Fibroblast of lung (primary cell): ENCODE measurements around the gene EIF2D.

Source experiments
- EZH2 ChIP-seq: IDR thresholded peaks from 2 replicates; pipeline ENCODE4 v1.5.1; 2012; ENCODE audit warnings: low read length, control low read depth, mild to moderate bottlenecking; ENCODE audit errors: missing control alignments
- TF ChIP-seq, protein P1 (sequence below), 2 donors: IDR thresholded peaks in 1 of 2; conservative IDR thresholded peaks in 1 of 2; 1 replicate in 1 of 2; 2 replicates in 1 of 2; pipeline ENCODE4 v1.5.1; 2011 to 2012; ENCODE audit warnings: low read length in 2 of 2, control low read depth in 1 of 2, inconsistent platforms in 1 of 2, low read depth in 1 of 2, mild to moderate bottlenecking in 1 of 2

GRCh38 chr1:206569556-206569955 lies 42.7 kb downstream of the EIF2D start:
- TF ChIP-seq, protein P1, sequence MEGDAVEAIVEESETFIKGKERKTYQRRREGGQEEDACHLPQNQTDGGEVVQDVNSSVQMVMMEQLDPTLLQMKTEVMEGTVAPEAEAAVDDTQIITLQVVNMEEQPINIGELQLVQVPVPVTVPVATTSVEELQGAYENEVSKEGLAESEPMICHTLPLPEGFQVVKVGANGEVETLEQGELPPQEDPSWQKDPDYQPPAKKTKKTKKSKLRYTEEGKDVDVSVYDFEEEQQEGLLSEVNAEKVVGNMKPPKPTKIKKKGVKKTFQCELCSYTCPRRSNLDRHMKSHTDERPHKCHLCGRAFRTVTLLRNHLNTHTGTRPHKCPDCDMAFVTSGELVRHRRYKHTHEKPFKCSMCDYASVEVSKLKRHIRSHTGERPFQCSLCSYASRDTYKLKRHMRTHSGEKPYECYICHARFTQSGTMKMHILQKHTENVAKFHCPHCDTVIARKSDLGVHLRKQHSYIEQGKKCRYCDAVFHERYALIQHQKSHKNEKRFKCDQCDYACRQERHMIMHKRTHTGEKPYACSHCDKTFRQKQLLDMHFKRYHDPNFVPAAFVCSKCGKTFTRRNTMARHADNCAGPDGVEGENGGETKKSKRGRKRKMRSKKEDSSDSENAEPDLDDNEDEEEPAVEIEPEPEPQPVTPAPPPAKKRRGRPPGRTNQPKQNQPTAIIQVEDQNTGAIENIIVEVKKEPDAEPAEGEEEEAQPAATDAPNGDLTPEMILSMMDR (conservative IDR thresholded peaks at IDR 0.05 in 1 of 2, IDR thresholded peaks at IDR 0.05 in 1 of 2; ENCODE audit: low read depth in 1 of 2, low read length in 2 of 2), result no peak
- TF ChIP-seq EZH2, result no peak
